Neural progenitor cell (in vitro differentiated cells): ENCODE results near the gene ARL11. TPM values are rescaled to one million over a fixed set of nuclear protein-coding genes. Genes with fewer than 3 reads are reported as not detected.
A peak's percentile ranks its signal among the peaks of the same experiment; 100 is the strongest.
"Not testable (repeated sequence)": the region's sequence is repeated elsewhere in the genome, so short reads cannot be mapped to it uniquely, and the experiment has no call there.

Experiments
- DNase-seq: peaks from one replicate; pipeline ENCODE4 v3.0.0-alpha.2; 2016; ENCODE audit warnings: low spot score
- H2AFZ ChIP-seq: fragments of 200-600 bp; sonication (generic); replicated peaks from 2 replicates; pipeline ENCODE4 v1.6.1; 2016; ENCODE audit warnings: antibody characterized with exemption
- H3F3A ChIP-seq: fragments of 200-600 bp; sonication (generic); 2 replicates; pipeline ENCODE4 v1.6.1; 2016; ENCODE audit warnings: antibody characterized with exemption, low read depth
- H3K27ac ChIP-seq: fragments of 200-600 bp; sonication (generic); 2 replicates; pipeline ENCODE4 v1.5.1; 2016; ENCODE audit warnings: mild to moderate bottlenecking
- H3K27me3 ChIP-seq: fragments of 200-600 bp; sonication (generic); 2 replicates; pipeline ENCODE4 v1.6.1; 2016; ENCODE audit warnings: mild to moderate bottlenecking, moderate library complexity
- H3K36me3 ChIP-seq: fragments of 200-600 bp; sonication (generic); 2 replicates; pipeline ENCODE4 v1.5.1; 2016
- H3K4me1 ChIP-seq: fragments of 200-600 bp; sonication (generic); 2 replicates; pipeline ENCODE4 v1.6.1; 2016; ENCODE audit warnings: mixed run types
- H3K4me2 ChIP-seq: fragments of 200-600 bp; sonication (generic); 2 replicates; pipeline ENCODE4 v1.6.1; 2016
- H3K4me3 ChIP-seq: fragments of 200-600 bp; sonication (generic); 2 replicates; pipeline ENCODE4 v1.5.1; 2016
- H3K79me2 ChIP-seq: fragments of 200-600 bp; sonication (generic); 2 replicates; pipeline ENCODE4 v1.6.1; 2016; ENCODE audit warnings: low read depth
- H3K9ac ChIP-seq: fragments of 200-600 bp; sonication (generic); 2 replicates; pipeline ENCODE4 v1.6.1; 2016
- H3K9me3 ChIP-seq: fragments of 200-600 bp; sonication (generic); 2 replicates; pipeline ENCODE4 v1.5.1; 2016; ENCODE audit warnings: low read depth
- H4K20me1 ChIP-seq: fragments of 200-600 bp; sonication (generic); 2 replicates; pipeline ENCODE4 v1.6.1; 2016; ENCODE audit warnings: low read depth
- H3K27ac Mint-ChIP-seq: 3 replicates; pipeline ENCODE4 v1.8.0; 2021; ENCODE audit warnings: mixed read lengths
- H3K27me3 Mint-ChIP-seq: 2 replicates; pipeline ENCODE4 v1.8.0; 2022; ENCODE audit warnings: low read depth, mild to moderate bottlenecking, inconsistent platforms, moderate library complexity, mixed read lengths; ENCODE audit not compliant: insufficient read depth
- H3K36me3 Mint-ChIP-seq: 3 replicates; pipeline ENCODE4 v1.8.0; 2021; ENCODE audit warnings: mixed read lengths
- H3K4me1 Mint-ChIP-seq: 3 replicates; pipeline ENCODE4 v1.8.0; 2021; ENCODE audit warnings: mixed read lengths
- H3K4me3 Mint-ChIP-seq: 3 replicates; pipeline ENCODE4 v1.8.0; 2021; ENCODE audit warnings: mild to moderate bottlenecking, moderate library complexity, mixed read lengths
- H3K9me3 Mint-ChIP-seq: 3 replicates; pipeline ENCODE4 v1.8.0; 2020; ENCODE audit warnings: mixed read lengths
- CTCF ChIP-seq: fragments of 200-600 bp; sonication (generic); IDR thresholded peaks from 2 replicates; pipeline ENCODE4 v1.5.1; 2017; ENCODE audit warnings: antibody characterized with exemption, mild to moderate bottlenecking
- EZH2 ChIP-seq: fragments of 200-600 bp; sonication (generic); IDR thresholded peaks from 2 replicates; pipeline ENCODE4 v1.6.1; 2017; ENCODE audit warnings: antibody characterized with exemption, mild to moderate bottlenecking, moderate library complexity
- EZH2phosphoT487 ChIP-seq: fragments of 200-600 bp; sonication (generic); IDR thresholded peaks from 2 replicates; pipeline ENCODE4 v1.6.1; 2017; ENCODE audit warnings: antibody characterized with exemption
- total RNA-seq: library from RNA; depleted of rRNA; stranded (reverse); fragments of >200 nt; gene quantifications from 2 replicates; pipeline ENCODE4 v1.2.3, GENCODE V29; 2015; ENCODE audit warnings: low replicate concordance

The ARL11 gene
- total RNA-seq, 1 donor from 2014 or later: 0.06 TPM

GRCh38 chr13:49587311-49587847 is 40.9 kb upstream of the ARL11 start:
- H4K20me1 ChIP-seq: no peaks in the 10 kb centered on the region
- peaks cover 16% of the 10 kb centered on the region for H3K4me1 ChIP-seq
- peaks cover 11% of the 10 kb centered on the region for H3F3A ChIP-seq
- Mint-ChIP-seq H3K27me3 (peaks cover 5% of the 10 kb centered on the region), H3K4me3 (no peak overlapping the region), H3K9me3 (peaks cover 5% of the 10 kb centered on the region), H3K4me1 (peaks cover 11% of the 10 kb centered on the region), H3K36me3 (no peaks in the 10 kb centered on the region), H3K27ac (no peak overlapping the region)
- H3K9ac ChIP-seq: no peak overlapping the region
- H3K9me3 ChIP-seq: no peaks in the 10 kb centered on the region
- peaks cover 24% of the 10 kb centered on the region for H3K79me2 ChIP-seq
- H2AFZ ChIP-seq: no peak overlapping the region
- DNase-seq: no peak
- no peak for TF ChIP-seq EZH2phosphoT487
- TF ChIP-seq EZH2: no peak
- TF ChIP-seq CTCF: no peak
- peaks cover 4% of the 10 kb centered on the region for H3K27me3 ChIP-seq
- no peak overlapping the region for H3K4me2 ChIP-seq
- no peak overlapping the region for H3K27ac ChIP-seq
- H3K36me3 ChIP-seq: no peaks in the 10 kb centered on the region
- no peak overlapping the region for H3K4me3 ChIP-seq

GRCh38 chr13:49590714-49591113 is 37.6 kb upstream of the ARL11 start:
- not testable (repeated sequence) for H3F3A ChIP-seq, H3K4me2 ChIP-seq, H3K36me3 ChIP-seq, DNase-seq, H4K20me1 ChIP-seq, H3K79me2 ChIP-seq, H3K4me1 Mint-ChIP-seq, H3K27ac Mint-ChIP-seq, H3K27ac ChIP-seq, H3K4me3 ChIP-seq, H3K4me3 Mint-ChIP-seq, H2AFZ ChIP-seq, H3K36me3 Mint-ChIP-seq, H3K27me3 ChIP-seq, H3K9me3 ChIP-seq, H3K9ac ChIP-seq, H3K4me1 ChIP-seq, H3K27me3 Mint-ChIP-seq
- H3K9me3 Mint-ChIP-seq: peaks cover 12% of the 10 kb centered on the region

DNA sequence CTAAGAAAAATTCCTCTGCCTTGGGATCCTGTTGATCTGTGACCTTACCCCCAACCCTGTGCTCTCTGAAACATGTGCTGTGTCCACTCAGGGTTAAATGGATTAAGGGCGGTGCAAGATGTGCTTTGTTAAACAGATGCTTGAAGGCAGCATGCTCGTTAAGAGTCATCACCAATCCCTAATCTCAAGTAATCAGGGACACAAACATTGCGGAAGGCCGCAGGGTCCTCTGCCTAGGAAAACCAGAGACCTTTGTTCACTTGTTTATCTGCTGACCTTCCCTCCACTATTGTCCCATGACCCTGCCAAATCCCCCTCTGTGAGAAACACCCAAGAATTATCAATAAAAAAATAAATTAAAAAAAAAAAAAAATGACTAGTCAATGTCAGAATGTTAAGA is 34.4 kb upstream of the ARL11 start:
- H3K4me1 Mint-ChIP-seq, H3K4me1 ChIP-seq, H3K27ac Mint-ChIP-seq, H3K27me3 ChIP-seq, H3K9me3 ChIP-seq, H3K36me3 ChIP-seq, H3K4me3 ChIP-seq, H3K27me3 Mint-ChIP-seq, H3K36me3 Mint-ChIP-seq, H3F3A ChIP-seq, H2AFZ ChIP-seq, H3K4me2 ChIP-seq, H3K9ac ChIP-seq, DNase-seq, H4K20me1 ChIP-seq, H3K79me2 ChIP-seq, H3K27ac ChIP-seq, H3K4me3 Mint-ChIP-seq: not testable (repeated sequence)
- H3K9me3 Mint-ChIP-seq: peaks cover 12% of the 10 kb centered on the region

GRCh38 chr13:49594576-49594975 is 33.7 kb upstream of the ARL11 start:
- no peaks in the 10 kb centered on the region for H4K20me1 ChIP-seq
- no peak overlapping the region for H2AFZ ChIP-seq
- no peaks in the 10 kb centered on the region for H3K27me3 ChIP-seq
- no peak overlapping the region for H3K4me3 ChIP-seq
- H3K4me2 ChIP-seq: no peak overlapping the region
- no peak overlapping the region for H3K27ac ChIP-seq
- Mint-ChIP-seq H3K4me1 (no peaks in the 10 kb centered on the region), H3K27ac (peak overlapping the region; percentile 84), H3K9me3 (peaks cover 12% of the 10 kb centered on the region), H3K4me3 (no peak overlapping the region), H3K36me3 (peaks cover 2% of the 10 kb centered on the region), H3K27me3 (peaks cover 5% of the 10 kb centered on the region)
- no peaks in the 10 kb centered on the region for H3K4me1 ChIP-seq
- H3K9ac ChIP-seq: no peak overlapping the region
- H3F3A ChIP-seq: no peaks in the 10 kb centered on the region
- H3K9me3 ChIP-seq: no peaks in the 10 kb centered on the region
- H3K79me2 ChIP-seq: no peaks in the 10 kb centered on the region
- TF ChIP-seq CTCF (no peak), EZH2 (no peak), EZH2phosphoT487 (no peak)
- no peak for DNase-seq
- no peaks in the 10 kb centered on the region for H3K36me3 ChIP-seq
